HG03521 (cell line): Measurements from ENCODE around the gene NR4A3.
A peak's percentile ranks its signal among the peaks of the same experiment; 100 is the strongest.

ENCODE experiments used
- ATAC-seq: cut with Tn5 transposase; IDR thresholded peaks from one replicate; pipeline ENCODE4 v1.9.1; 2021; ENCODE audit warnings: mild to moderate bottlenecking, moderate library complexity; ENCODE audit not compliant: unreplicated experiment

Gene NR4A3

DNA sequence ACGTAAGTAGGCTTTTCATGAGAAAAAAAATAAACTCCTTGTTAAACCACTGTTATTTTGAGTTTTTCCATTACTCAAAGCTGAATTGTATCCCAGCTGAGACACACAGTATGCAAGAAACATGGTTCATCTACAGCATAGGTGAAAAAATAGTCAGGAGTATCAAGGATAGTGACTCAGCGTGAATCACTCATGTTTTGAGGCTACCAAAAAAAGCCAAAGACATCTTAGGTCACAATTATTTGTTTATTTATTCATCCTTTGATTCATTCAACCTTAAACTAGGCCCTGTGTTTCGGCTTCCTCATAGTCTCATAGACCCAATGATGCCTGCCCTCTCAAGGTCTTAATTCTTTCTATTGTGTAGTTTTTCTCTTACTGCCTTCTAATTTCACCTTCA lies 51.8 kb downstream of the NR4A3 start:
- no peak for ATAC-seq

- ATAC-seq = no peak
These were observed 52.4 kb downstream of the NR4A3 start for GRCh38 chr9:99873943-99874584.

- ATAC-seq = no peak
These were observed 54.5 kb downstream of the NR4A3 start for GRCh38 chr9:99876190-99876589.

GRCh38 chr9:99878651-99879050 lies 57.0 kb downstream of the NR4A3 start:
- ATAC-seq = no peak

GRCh38 chr9:99881769-99882168 lies 60.1 kb downstream of the NR4A3 start:
- no peak for ATAC-seq

- no peak for ATAC-seq
These were observed 64.1 kb downstream of the NR4A3 start for GRCh38 chr9:99885747-99886146.

- no peak for ATAC-seq
These were observed 67.4 kb downstream of the NR4A3 start for GRCh38 chr9:99889120-99889519.

DNA sequence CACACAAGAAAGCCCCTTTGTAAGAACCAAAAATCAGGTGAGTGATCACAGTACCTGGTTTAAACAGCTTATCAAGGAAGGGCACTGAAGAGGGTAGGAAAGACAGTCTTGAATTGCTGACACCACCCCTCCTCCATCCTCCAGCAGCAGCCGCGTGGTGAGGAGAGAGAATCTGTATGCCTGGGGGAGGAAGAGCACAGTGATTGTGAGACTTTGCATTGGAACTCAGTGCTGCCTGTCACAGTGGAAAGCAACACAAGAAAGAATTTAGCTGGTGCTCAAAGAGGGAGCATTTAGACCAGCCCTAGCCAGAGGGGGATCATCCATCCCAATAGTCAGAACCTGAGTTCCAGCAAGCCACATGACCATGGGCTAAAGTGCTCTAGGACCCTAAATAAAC lies 73.1 kb downstream of the NR4A3 start:
- no peak for ATAC-seq

- no peak for ATAC-seq
These were observed 73.8 kb downstream of the NR4A3 start for GRCh38 chr9:99895510-99895909.

GRCh38 chr9:99896119-99896518 lies 74.4 kb downstream of the NR4A3 start:
- ATAC-seq = no peak

DNA sequence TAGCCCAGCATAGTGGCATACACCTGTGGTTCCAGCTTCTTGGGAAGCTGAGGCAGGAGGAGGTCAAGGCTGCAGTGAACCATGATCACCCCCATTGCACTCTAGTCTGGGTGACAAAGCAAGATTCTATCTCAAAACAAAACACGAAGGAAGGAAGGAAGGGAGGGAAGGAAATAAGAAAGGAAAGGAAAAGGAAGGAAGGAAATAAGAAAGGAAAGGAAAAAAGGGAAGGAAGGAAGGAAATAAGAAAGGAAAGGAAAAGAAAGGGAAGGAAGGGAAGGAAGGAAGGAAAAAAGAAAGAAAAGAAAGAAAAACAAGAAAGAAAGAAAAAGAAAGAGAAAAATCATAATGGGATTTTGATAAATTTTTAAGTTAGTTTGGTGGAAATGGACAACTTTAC lies 81.7 kb downstream of the NR4A3 start:
- ATAC-seq = no peak

DNA sequence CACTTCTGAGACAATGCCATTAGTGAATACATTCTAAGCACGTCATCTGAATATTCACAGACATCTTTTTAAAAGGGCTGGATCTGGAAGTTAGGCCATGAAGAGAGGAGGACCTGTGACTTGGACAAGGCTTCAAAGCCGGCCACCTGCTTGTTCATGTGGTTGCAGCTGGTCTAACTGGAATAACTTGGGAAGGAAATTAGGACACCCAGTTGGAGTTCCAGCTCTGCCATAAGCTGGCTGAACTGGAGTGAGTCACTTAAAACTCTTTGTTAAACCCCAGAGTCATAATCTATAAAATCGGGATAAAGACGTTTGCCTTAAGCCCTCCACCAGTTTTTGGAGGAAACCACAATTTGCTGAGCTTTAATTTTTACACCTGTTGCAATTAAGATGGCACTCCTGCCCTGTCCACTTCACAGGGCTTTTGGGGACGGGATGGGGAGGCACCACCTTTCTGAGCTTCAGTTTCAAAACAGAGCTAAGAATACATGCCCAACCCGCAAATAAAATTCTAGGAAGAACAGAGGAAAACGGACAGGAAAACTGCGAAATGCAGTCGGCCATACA lies 84.2 kb downstream of the NR4A3 start:
- no peak for ATAC-seq

- ATAC-seq = peak; percentile 81
These were observed 84.9 kb downstream of the NR4A3 start, which contains the start of gene STX17 for GRCh38 chr9:99906403-99907207. STX17 (plus strand) TSS chr9:99906654; CDS start chr9:99915240, 8,586 bp downstream.

GRCh38 chr9:99907208-99907532 lies 85.5 kb downstream of the NR4A3 start:
- ATAC-seq = no peak

DNA sequence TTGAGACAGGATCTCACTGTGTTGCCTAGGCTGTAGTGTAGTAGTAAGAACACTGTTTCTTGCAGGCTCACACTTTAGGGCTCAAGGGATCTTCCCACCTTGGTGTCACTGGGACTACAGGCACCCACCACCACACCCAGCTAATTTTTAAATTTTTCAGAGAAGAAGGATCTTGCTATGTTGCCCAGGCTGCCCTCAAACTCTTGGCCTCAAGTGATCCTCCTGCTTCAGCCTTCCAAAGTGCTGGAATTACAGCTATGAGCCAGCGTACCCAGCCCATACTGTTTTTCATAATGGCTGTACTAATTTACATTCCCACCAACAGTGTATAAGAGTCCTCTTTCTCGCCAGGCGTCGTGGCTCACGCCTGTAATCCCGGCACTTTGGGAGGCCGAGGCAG lies 89.9 kb downstream of the NR4A3 start:
- ATAC-seq = no peak
